Measurements from ENCODE around the gene RLF. TPM values are rescaled to one million over a fixed set of nuclear protein-coding genes. Genes with fewer than 3 reads are reported as not detected.

The RLF gene
- polyA plus RNA-seq, 2 of the 4 experiments (the other 2 are of a cell fraction) = 4.7 to 7.9 TPM

- no peak for DNase-seq (ENCODE audit: low read depth in 1 of 2, low spot score in 1 of 2)
- no peak overlapping the region for H3K27ac ChIP-seq
- H3K9me3 ChIP-seq = no peaks in the 10 kb centered on the region
- ChIA-PET CTCF (interaction anchor here (1.2 to 6.9 kb wide), 7 partner anchors 8 to 249 kb away, joined by 3 to 72 read pairs (median 8); no protein-coding TSS in a partner anchor), POLR2A (no interaction called here)
- H3K4me2 ChIP-seq = no peak overlapping the region
- TF ChIP-seq HMGXB4 (CRISPR knock-in tag; IDR thresholded peaks at IDR 0.05; ENCODE audit: borderline replicate concordance) = no peak
- TF ChIP-seq BHLHE40 (IDR thresholded peaks at IDR 0.05; ENCODE audit: low read depth, low read length) = no peak
- TF ChIP-seq RARB (CRISPR knock-in tag; IDR thresholded peaks at IDR 0.05) = no peak
- no peak for TF ChIP-seq HDAC2 (IDR thresholded peaks at IDR 0.05)
- TF ChIP-seq FOSB (CRISPR knock-in tag; IDR thresholded peaks at IDR 0.05) = no peak
- no peak for TF ChIP-seq HOXB5 (CRISPR knock-in tag; IDR thresholded peaks at IDR 0.05)
- TF ChIP-seq JUNB (IDR thresholded peaks at IDR 0.05) = no peak
- no peaks in the 10 kb centered on the region for H3K4me1 ChIP-seq
- ATAC-seq = no peak
- 78% methylated on average over 3 of the region's 3 CpGs for WGBS (ENCODE audit: missing lambda C conversion rate)
- no peak for FAIRE-seq
- no peak overlapping the region for H3K4me3 ChIP-seq
These were observed 6.1 kb upstream of the RLF start for GRCh38 chr1:40155135-40155534.

GRCh38 chr1:40155910-40156309, 5.3 kb upstream of the RLF start:
- Histone ChIP-seq H3K9me3 (no peaks in the 10 kb centered on the region), H3K27ac (no peak overlapping the region), H3K4me2 (no peak overlapping the region), H3K4me3 (no peak overlapping the region), H3K4me1 (no peaks in the 10 kb centered on the region)
- 14% methylated on average over 3 of the region's 3 CpGs for WGBS (ENCODE audit: missing lambda C conversion rate)
- TF ChIP-seq TFCP2L1 (CRISPR knock-in tag; IDR thresholded peaks at IDR 0.05) = no peak
- TF ChIP-seq HOXA7 (CRISPR knock-in tag; IDR thresholded peaks at IDR 0.05) = no peak
- TF ChIP-seq PBX3 (IDR thresholded peaks at IDR 0.05) = no peak
- TF ChIP-seq, protein P1, sequence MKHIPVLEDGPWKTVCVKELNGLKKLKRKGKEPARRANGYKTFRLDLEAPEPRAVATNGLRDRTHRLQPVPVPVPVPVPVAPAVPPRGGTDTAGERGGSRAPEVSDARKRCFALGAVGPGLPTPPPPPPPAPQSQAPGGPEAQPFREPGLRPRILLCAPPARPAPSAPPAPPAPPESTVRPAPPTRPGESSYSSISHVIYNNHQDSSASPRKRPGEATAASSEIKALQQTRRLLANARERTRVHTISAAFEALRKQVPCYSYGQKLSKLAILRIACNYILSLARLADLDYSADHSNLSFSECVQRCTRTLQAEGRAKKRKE (CRISPR knock-in tag; IDR thresholded peaks at IDR 0.05; ENCODE audit: low read depth) = no peak
- no peak for TF ChIP-seq PHF8 (IDR thresholded peaks at IDR 0.05; ENCODE audit: borderline replicate concordance, low read depth)
- no peak for TF ChIP-seq ESRRA (IDR thresholded peaks at IDR 0.05; ENCODE audit: borderline replicate concordance, low read length)
- TF ChIP-seq JUNB (IDR thresholded peaks at IDR 0.05) = no peak
- FAIRE-seq = no peak
- CTCF ChIA-PET = interaction anchor here (0.6 to 6.9 kb wide), 5 partner anchors 13 to 183 kb away, joined by 3 to 72 read pairs (median 4); no protein-coding TSS in a partner anchor
- DNase-seq (ENCODE audit: low read depth in 1 of 2, low spot score in 1 of 2) = no peak
- ATAC-seq = no peak
- POLR2A ChIA-PET = no interaction called here

GRCh38 chr1:40160806-40161124, 422 bp upstream of the RLF start:
- H3K9me3 ChIP-seq = no peaks in the 10 kb centered on the region
- POLR2A ChIA-PET = no interaction called here
- no peak for ATAC-seq
- H3K4me3 ChIP-seq = peak overlapping the region; percentile 63
- CTCF ChIA-PET = interaction anchor here (0.9 to 2.0 kb wide), 4 partner anchors 16 to 178 kb away, joined by 3 to 6 read pairs (median 3); no protein-coding TSS in a partner anchor
- FAIRE-seq = no peak
- H3K27ac ChIP-seq = peak overlapping the region; percentile 76 to 91
- DNase-seq (ENCODE audit: low read depth in 1 of 2, low spot score in 1 of 2) = no peak
- H3K4me1 ChIP-seq = peaks cover 11% of the 10 kb centered on the region; the same call in 2 of the 3 replicates
- WGBS (ENCODE audit: missing lambda C conversion rate) = 40% methylated on average over 7 of the region's 7 CpGs
- TF ChIP-seq TFCP2L1 (CRISPR knock-in tag; IDR thresholded peaks at IDR 0.05) (no peak), ZC3H11A (IDR thresholded peaks at IDR 0.05) (no peak), SREBF2 (IDR thresholded peaks at IDR 0.05) (no peak), HOXB13 (CRISPR knock-in tag; IDR thresholded peaks at IDR 0.05; ENCODE audit: low read depth) (no peak), ZSCAN20 (CRISPR knock-in tag; IDR thresholded peaks at IDR 0.05) (no peak), REST (IDR thresholded peaks at IDR 0.05) (no peak), RCOR1 (IDR thresholded peaks at IDR 0.05; ENCODE audit: low read depth, low read length) (no peak), NR3C1 (IDR thresholded peaks at IDR 0.05) (no peak), RARB (CRISPR knock-in tag; IDR thresholded peaks at IDR 0.05) (no peak), ZNF302 (CRISPR knock-in tag; IDR thresholded peaks at IDR 0.05) (no peak), MYC (IDR thresholded peaks at IDR 0.05; ENCODE audit: borderline replicate concordance, low read length) (no peak)
- TF ChIP-seq, protein P2, sequence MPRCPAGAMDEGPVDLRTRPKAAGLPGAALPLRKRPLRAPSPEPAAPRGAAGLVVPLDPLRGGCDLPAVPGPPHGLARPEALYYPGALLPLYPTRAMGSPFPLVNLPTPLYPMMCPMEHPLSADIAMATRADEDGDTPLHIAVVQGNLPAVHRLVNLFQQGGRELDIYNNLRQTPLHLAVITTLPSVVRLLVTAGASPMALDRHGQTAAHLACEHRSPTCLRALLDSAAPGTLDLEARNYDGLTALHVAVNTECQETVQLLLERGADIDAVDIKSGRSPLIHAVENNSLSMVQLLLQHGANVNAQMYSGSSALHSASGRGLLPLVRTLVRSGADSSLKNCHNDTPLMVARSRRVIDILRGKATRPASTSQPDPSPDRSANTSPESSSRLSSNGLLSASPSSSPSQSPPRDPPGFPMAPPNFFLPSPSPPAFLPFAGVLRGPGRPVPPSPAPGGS (IDR thresholded peaks at IDR 0.05) = no peak
- TF ChIP-seq, protein P3, sequence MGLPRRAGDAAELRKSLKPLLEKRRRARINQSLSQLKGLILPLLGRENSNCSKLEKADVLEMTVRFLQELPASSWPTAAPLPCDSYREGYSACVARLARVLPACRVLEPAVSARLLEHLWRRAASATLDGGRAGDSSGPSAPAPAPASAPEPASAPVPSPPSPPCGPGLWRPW (IDR thresholded peaks at IDR 0.05) = no peak
- H3K4me2 ChIP-seq = peak overlapping the region; percentile 72
